Mammary microvascular endothelial cell (primary cell): ENCODE data around the gene DACT2. TPM values are rescaled to one million over a fixed set of nuclear protein-coding genes. Genes with fewer than 3 reads are reported as not detected.

ENCODE experiments used
- total RNA-seq: library from RNA; depleted of rRNA; stranded (reverse); fragments of >200 nt; gene quantifications from 2 replicates; pipeline ENCODE4 v1.2.3, GENCODE V29; 2015

Gene DACT2
- not detected in 2 replicates for total RNA-seq

DNA sequence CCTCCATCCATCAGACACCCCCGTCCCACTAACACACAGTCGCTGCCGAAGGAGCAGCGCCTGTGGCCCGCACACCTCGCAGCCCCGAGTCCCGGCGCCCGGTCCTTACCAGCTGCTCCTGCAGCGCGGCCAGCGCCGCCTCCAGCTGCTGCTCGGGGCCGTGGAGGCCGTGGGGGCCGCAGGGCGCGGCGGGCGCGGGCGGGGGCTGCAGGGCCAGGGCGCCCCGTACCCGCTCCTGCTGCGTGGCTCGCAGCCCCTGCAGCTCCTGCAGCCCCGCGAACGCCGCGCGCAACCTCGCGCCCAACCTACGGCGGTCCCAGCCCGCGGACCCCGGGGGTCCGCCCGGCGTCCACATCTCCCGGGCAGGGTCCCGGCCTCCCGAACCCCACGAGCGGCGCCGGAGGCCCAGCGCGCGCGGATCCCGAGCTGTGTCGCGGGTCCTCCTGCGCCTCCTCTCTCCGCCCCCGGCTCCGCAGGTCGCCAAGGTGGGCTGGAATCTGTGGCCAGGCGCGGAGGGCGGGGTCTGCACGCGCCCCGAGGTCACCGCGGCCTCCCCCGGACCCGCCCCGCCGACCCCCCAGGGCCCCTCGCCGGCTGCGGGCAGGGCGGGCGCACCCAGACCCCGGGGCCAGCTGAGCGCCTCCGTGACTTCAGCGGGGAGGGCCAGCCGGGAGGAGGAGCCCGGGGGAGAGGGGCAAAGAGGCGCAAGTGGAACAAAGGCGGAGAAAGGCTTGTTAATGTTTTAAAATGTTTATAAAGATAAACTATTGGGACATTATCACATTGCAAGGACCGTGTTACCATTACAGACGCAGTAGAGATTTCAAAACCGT, at the start of gene DACT2:
Gene DACT2, minus strand, starts transcription at position 499 of the 833 bp plus-strand sequence. Its CDS starts 144 bp downstream, at position 355.

Other genes starting within 250 kb of the DACT2 start
- gene FRMD1, start 240.6 kb downstream of the DACT2 start, total RNA-seq = not detected in 2 replicates
- gene SMOC2, start 121.4 kb upstream of the DACT2 start, total RNA-seq = not detected in 2 replicates